Erythroblast (primary cell): Measurements from ENCODE around the gene SYNRG.
A peak's percentile ranks its signal among the peaks of the same experiment; 100 is the strongest.
"Not testable (repeated sequence)": the region's sequence is repeated elsewhere in the genome, so short reads cannot be mapped to it uniquely, and the experiment has no call there.

Experiments
- DNase-seq, 2 experiments: peaks; one replicate each; lab custom pipeline; 2025; lab: John Stamatoyannopoulos, UW
- GATA1 ChIP-seq: IDR thresholded peaks from 2 replicates; pipeline ENCODE4 v1.6.1; 2011; ENCODE audit warnings: low read depth, mild to moderate bottlenecking, control low read depth, low read length, moderate library complexity
- POLR2A ChIP-seq: IDR thresholded peaks from 2 replicates; pipeline ENCODE4 v1.6.1; 2011; ENCODE audit warnings: mild to moderate bottlenecking, low read length

The SYNRG gene, protein sequence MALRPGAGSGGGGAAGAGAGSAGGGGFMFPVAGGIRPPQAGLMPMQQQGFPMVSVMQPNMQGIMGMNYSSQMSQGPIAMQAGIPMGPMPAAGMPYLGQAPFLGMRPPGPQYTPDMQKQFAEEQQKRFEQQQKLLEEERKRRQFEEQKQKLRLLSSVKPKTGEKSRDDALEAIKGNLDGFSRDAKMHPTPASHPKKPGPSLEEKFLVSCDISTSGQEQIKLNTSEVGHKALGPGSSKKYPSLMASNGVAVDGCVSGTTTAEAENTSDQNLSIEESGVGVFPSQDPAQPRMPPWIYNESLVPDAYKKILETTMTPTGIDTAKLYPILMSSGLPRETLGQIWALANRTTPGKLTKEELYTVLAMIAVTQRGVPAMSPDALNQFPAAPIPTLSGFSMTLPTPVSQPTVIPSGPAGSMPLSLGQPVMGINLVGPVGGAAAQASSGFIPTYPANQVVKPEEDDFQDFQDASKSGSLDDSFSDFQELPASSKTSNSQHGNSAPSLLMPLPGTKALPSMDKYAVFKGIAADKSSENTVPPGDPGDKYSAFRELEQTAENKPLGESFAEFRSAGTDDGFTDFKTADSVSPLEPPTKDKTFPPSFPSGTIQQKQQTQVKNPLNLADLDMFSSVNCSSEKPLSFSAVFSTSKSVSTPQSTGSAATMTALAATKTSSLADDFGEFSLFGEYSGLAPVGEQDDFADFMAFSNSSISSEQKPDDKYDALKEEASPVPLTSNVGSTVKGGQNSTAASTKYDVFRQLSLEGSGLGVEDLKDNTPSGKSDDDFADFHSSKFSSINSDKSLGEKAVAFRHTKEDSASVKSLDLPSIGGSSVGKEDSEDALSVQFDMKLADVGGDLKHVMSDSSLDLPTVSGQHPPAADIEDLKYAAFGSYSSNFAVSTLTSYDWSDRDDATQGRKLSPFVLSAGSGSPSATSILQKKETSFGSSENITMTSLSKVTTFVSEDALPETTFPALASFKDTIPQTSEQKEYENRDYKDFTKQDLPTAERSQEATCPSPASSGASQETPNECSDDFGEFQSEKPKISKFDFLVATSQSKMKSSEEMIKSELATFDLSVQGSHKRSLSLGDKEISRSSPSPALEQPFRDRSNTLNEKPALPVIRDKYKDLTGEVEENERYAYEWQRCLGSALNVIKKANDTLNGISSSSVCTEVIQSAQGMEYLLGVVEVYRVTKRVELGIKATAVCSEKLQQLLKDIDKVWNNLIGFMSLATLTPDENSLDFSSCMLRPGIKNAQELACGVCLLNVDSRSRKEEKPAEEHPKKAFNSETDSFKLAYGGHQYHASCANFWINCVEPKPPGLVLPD (N-terminal part only)

DNA sequence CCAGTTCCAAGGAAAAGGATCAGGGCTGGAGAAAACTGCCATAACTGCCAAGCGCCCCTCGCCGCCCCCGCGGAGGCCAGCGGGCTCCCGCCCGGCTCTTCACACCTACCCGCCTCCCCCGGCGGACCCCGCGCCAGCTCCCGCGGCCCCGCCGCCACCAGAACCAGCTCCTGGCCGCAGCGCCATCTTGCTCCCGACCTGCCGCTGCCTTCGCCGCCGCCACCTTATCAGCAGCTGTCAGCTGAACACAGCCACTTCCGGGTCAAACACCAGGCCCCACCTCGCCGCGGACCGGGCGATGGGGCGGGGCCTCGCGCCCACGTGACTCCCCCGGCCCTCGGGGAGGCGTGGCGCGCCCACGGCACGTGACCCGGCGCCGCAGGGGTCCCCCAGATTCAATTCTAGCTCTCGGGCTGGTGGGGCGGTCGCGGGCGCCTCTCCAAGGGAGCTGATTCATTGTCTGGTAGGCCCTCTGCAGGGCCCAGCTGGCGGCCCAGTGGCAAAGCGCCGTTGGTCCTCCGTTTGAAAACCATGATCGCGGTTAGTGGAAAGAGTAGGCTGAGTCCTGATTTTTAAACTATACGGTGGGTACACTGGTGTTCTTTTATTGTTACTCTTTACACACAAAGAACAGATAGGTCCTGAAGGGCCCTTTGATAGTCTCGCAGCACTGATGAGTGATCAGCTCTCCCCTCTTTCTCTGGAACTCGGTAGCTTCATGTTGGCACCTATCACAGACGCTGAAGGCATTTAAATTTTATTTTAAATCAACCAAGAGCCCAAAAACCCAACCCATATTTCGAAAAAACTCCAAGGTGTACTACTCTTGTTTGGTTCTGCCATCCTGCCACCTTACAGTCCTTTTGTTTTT is at the start of gene SYNRG:
SYNRG (minus strand) TSS at position 249 of the 871 bp plus-strand sequence; CDS start at position 186, 63 bp downstream.
- TF ChIP-seq POLR2A (peak; percentile 83), GATA1 (peak; percentile 71)
- DNase-seq: peak; percentile 98

DNA sequence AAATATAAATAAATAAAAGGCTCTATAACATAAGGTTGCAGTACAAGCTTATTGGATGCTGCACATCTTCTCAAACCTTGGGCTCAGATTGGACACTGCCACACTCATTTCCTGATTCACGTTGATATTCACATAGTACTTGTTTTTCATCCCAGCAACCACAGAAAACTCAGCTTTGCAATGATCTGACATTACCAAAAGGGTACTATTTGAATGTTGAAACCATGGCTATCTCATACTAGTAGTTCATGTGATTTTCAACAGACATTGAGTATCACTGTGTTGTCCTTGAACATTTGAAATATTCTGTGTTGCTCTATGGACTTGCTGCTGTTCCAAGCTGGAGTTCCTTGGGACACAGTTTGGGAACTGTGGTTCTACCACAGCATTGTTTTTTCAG is 48.0 kb upstream of the SYNRG start:
- no peak for TF ChIP-seq GATA1
- no peak for TF ChIP-seq POLR2A
- no peak for DNase-seq

DNA sequence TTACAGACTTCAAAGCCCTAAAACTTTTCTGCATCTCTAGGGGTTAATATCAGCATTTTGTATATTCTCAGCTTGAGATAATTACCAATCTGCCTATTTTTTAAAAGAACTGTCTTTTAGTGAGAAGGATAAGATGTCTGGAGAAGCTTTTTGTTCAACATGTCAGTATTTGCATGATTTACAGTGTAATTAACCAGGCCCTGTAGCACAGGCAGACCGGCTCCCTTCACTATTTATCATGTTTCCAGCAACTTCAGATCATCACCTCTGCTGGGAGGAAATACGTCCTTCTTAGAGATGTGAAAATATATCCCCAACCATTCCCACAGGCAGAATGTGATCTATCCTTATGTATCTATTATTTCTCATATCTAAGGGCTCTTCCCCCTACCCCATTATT is 42.6 kb upstream of the SYNRG start:
- no peak for DNase-seq
- TF ChIP-seq POLR2A (no peak), GATA1 (no peak)

DNA sequence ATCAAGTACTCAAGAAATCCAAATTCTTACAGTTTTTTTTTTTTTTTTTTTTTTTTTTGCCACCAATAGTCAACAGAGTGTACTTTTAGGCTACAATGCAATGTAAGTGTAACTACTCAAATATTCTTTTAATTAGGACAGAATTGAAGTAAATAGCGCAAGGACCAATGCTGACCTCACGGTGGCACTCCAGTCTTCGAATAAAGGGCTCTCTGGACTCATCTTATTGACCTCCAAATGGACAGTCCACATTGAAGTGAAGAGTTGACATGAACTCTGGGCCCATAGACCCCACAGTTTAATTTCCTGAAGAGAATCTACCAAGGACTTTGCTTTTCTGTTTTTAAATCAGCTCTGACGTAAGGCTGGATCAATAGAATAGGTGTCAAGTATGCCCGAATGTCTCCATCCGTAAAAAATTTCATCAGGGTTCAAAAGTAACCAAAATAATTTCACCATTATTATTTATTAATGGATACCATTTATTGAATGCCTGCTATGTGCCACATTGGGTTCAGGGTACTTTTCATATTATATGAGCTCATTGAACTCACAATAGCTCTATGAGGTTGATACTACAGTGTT is 41.3 kb upstream of the SYNRG start:
- DNase-seq: peak; percentile 47 to 58
- no peak for TF ChIP-seq GATA1
- TF ChIP-seq POLR2A: no peak

DNA sequence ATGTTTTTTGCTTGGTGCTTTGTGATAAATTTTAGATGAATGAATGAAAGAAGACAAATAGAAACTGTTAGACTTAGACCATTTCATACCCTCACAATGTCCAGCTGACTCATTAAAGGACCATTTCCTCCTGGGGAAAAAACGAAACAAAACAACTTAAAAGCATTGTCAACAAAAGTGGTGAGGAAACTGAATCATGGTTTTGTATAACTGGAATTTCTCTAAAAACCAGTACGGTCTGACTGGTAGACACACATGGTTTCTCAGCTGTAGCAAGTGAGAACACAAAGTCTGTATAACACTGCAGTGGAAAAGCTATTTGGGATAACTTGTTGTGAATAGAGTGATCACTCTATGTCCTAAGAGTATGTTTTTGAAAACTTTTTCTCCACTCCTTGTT is 39.3 kb upstream of the SYNRG start:
- TF ChIP-seq POLR2A (no peak), GATA1 (no peak)
- no peak for DNase-seq

DNA sequence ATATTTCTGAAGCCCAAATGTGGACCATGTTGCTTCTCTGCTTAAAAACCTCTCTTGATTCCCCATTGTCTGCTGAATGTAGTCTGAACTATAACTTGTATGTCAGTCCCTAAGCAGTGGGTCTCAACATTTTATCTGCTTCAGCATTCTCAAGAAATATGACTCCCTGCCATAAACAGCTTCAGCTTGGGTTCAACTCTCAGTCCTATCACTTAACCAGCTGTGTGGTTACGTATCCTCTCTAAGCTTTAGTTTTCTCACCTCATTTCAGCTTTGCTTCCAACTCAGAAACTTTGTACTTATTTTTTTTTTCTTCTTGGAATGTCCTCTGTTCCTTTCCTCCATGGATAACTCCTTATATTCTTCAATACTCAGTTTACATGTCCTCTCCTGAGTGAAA is 38.6 kb upstream of the SYNRG start:
- TF ChIP-seq POLR2A: no peak
- TF ChIP-seq GATA1: no peak
- no peak for DNase-seq

DNA sequence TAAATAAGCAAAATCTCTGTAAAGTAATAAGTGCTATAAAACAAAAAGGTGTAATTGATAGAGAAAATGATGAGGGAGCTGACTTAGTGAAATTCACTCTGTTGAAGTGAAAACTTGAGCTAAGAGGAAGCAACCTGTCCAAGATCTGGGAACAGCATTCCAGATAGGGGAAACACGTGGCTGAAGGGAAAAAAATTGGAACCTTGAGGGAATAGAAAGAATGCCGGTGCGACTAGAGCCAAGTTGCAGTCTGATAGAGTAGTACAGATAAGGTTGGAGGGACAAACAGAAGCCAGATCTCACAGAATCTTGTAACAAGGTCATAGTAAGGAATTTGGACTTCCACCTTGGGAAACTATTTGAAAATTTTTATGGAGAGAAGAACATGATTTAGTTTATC is 34.7 kb upstream of the SYNRG start:
- TF ChIP-seq GATA1 (no peak), POLR2A (no peak)
- DNase-seq: no peak

DNA sequence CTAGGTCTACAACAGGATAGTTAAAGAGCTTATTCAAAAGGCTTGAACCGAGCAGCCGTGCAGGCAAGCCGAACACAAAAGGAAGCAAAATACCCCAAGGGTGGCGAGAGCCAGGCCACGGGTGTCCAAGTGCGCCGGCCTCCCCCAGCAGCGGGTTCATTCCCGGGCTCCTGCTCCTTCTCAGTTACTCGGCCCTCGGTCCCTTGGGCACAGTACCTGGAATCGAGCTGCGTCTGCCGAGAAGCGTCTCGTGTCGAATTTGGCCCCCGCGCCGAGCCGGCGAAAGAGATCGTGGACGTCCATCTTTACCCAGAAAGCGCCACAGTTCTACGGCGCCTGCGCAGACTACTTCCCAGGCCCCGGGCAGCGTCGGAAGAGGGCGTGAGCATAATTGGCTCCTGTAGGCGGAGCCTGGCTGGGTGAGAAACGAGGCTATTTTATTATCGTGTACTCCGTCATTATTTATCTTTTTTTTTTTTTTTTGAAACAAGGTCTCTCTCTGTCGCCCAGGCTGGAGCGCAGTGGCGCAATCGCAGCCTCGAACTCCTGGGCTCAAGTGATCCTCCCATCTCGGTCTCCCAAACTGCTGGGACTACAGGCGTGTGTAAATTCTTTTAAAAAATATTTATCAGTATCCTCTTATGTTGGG is 34.0 kb upstream of the SYNRG start, which contains the start of gene DDX52:
DDX52 (minus strand) TSS at position 329 of the 649 bp plus-strand sequence; CDS start at position 303, 26 bp downstream.
- TF ChIP-seq POLR2A (peak; percentile 82), GATA1 (no peak)
- DNase-seq: peak; percentile 95 to 97

DNA sequence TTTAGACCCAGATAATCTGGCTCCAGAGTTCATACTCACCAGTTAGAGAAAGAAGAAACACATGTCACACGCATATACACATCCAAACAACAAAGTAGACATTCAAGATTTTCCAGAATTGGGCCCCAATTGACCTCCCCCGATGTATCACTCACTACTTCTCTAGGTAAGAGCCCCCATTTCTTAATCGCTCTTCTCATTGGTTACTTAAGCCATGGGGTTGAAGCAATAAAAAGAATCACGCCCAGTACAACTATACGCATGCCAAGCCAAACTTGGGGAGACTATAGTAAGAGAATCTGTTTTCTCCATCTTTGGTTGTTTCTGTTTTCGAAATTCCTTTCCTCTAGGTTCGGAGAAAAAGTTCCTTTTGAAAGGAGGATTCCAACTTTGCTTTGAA is 33.5 kb upstream of the SYNRG start:
- DNase-seq: peak; percentile 55 to 72
- TF ChIP-seq POLR2A (no peak), GATA1 (no peak)

DNA sequence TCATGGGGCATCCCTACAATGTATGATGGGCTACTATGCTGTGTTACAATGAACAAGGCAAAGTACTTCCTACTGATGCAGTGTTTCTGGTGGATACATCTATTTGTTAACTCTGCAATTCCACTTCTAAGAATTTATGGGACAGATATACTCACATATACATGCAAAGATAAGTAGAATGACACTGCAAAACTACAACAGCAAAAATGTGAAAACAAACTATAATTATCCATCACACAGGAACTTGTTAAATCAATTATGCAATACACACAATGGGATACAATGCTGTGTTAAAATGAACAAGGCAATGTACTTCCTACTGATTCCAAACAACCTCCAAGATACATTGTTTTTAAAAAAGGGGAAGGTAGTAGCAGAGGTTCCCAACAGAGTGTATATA is 30.8 kb upstream of the SYNRG start:
- DNase-seq: peak; percentile 38 to 52
- TF ChIP-seq POLR2A (no peak), GATA1 (no peak)

DNA sequence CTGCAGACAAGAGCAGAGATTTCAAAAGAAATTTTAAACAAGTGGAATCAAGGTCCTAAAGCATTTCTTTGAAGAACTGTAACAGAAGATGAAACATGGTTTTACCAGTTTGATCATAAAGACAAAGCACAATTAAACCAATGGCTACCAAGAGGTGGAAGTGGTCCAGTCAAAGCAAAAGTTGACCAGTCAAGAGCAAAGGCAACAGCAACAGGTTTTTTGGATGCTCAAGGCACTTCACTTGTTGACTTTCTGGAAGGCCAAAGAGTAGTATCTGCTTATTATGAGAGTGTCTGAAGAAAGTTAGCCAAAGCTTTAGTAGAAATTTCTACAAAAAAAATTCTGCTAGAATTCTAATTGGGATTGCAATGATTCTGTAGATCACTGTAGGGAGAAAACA is 28.7 kb upstream of the SYNRG start:
- no peak for DNase-seq
- TF ChIP-seq POLR2A: no peak
- TF ChIP-seq GATA1: no peak

DNA sequence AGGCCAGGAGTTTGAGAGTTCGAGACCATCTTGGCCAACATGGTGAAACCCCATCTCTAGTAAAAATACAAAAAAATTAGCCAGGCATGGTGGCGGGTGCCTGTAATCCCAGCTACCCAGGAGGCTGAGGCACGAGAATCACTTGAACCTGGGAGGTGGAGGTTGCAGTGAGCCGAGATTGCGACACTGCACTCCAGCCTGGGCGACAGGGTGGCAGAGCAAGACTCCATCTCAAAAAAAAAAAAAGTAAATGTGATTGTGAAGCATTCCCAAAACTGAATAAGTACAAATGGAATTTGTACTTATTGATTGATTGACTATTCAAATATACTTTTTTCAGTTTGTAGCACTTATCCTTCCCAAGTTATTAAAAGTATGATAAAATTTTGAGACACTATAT is 7.2 kb upstream of the SYNRG start:
- not testable (repeated sequence) for DNase-seq
